OCI-LY7 (cell line): ENCODE measurements around the gene CDC20. TPM values are rescaled to one million over a fixed set of nuclear protein-coding genes. Genes with fewer than 3 reads are reported as not detected.

Experiments
- BruUV-seq: library from RNA; stranded (reverse); fragments of 400-500 nt; replicated peaks from 2 replicates; lab custom pipeline; 2021; lab: Mats Ljungman, UMichigan
- CTCF ChIA-PET: fragments of 300-600 bp; sonication (Branson Sonifier 250); formaldehyde crosslinking; loops from one replicate; lab custom pipeline; 2022; ENCODE audit warnings: antibody characterized with exemption; ENCODE audit not compliant: unreplicated experiment; lab: Charles Lee
- POLR2A ChIA-PET: fragments of 300-600 bp; sonication (Branson Sonifier 250); formaldehyde crosslinking; loops from one replicate; lab custom pipeline; 2022; ENCODE audit warnings: antibody characterized with exemption; lab: Charles Lee
- DNase-seq: peaks from one replicate; pipeline ENCODE4 v3.0.0-alpha.2; 2015; ENCODE audit warnings: low spot score
- H2AFZ ChIP-seq: fragments of 200-600 bp; sonication (generic), shearing (Covaris generic); 2 replicates; pipeline ENCODE4 v1.6.1; 2014; ENCODE audit warnings: mild to moderate bottlenecking, antibody characterized with exemption, low read length, moderate library complexity
- H3K27ac ChIP-seq: fragments of 200-600 bp; sonication (generic); 2 replicates; pipeline ENCODE4 v1.5.1; 2014; ENCODE audit warnings: mixed run types, low read depth, mild to moderate bottlenecking, moderate library complexity, low read length, inconsistent platforms; ENCODE audit not compliant: poor library complexity, severe bottlenecking
- H3K36me3 ChIP-seq: fragments of 200-600 bp; sonication (generic); 2 replicates; pipeline ENCODE4 v1.6.1; 2014; ENCODE audit warnings: mild to moderate bottlenecking, antibody characterized with exemption, low read length, moderate library complexity, mixed read lengths; ENCODE audit not compliant: insufficient read depth
- H3K4me1 ChIP-seq: fragments of 200-600 bp; sonication (generic); 2 replicates; pipeline ENCODE4 v1.5.1; 2014; ENCODE audit warnings: mild to moderate bottlenecking, low read length; ENCODE audit not compliant: insufficient read depth, poor library complexity, severe bottlenecking
- H3K4me2 ChIP-seq: fragments of 200-600 bp; sonication (generic); 2 replicates; pipeline ENCODE4 v1.6.1; 2014; ENCODE audit warnings: mild to moderate bottlenecking, low read length
- H3K4me3 ChIP-seq: fragments of 200-600 bp; sonication (generic); 2 replicates; pipeline ENCODE4 v1.5.1; 2014; ENCODE audit warnings: mild to moderate bottlenecking, low read depth, low read length; ENCODE audit not compliant: poor library complexity, severe bottlenecking
- H3K79me2 ChIP-seq: fragments of 200-600 bp; sonication (generic); 2 replicates; pipeline ENCODE4 v1.6.1; 2016; ENCODE audit warnings: low read depth, mild to moderate bottlenecking, low read length, moderate library complexity, mixed read lengths; ENCODE audit not compliant: insufficient read depth
- H3K9me2 ChIP-seq: fragments of 200-600 bp; sonication (generic); 2 replicates; pipeline ENCODE4 v1.6.1; 2016; ENCODE audit warnings: mild to moderate bottlenecking, low read length, mixed read lengths; ENCODE audit not compliant: insufficient read depth
- H3K9me3 ChIP-seq: fragments of 200-600 bp; sonication (generic); 2 replicates; pipeline ENCODE4 v1.6.1; 2014; ENCODE audit warnings: mild to moderate bottlenecking, mixed run types, low read length, mixed read lengths
- H4K20me1 ChIP-seq: fragments of 200-600 bp; sonication (generic); 2 replicates; pipeline ENCODE4 v1.6.1; 2014; ENCODE audit warnings: mild to moderate bottlenecking, antibody characterized with exemption, low read length, moderate library complexity, mixed read lengths; ENCODE audit not compliant: insufficient read depth
- EZH2phosphoT487 ChIP-seq: fragments of 200-600 bp; sonication (generic); IDR thresholded peaks from 2 replicates; pipeline ENCODE4 v1.6.1; 2018; ENCODE audit warnings: low read depth, borderline replicate concordance, mild to moderate bottlenecking, mixed run types, antibody characterized with exemption, low read length, moderate library complexity, mixed read lengths
- intact Hi-C: fragments of 100-400 bp; cut with micrococcal nuclease; formaldehyde crosslinking; loops from one replicate; pipeline ENCODE4 v1.10.0; 2022; ENCODE audit not compliant: unreplicated experiment
- total RNA-seq, 2 experiments: library from RNA; depleted of rRNA in 1 of 2; stranded (reverse); fragments of >200 nt in 1 of 2; shearing (Covaris generic) in 1 of 2; gene quantifications; 2 replicates each; pipeline ENCODE4 v1.2.3, GENCODE V29; 2014 to 2022
- TF ChIP-seq, protein P1 (sequence below): fragments of 200-600 bp; sonication (generic); conservative IDR thresholded peaks from 2 replicates; pipeline ENCODE4 v1.5.1; 2014; ENCODE audit warnings: mild to moderate bottlenecking, antibody characterized with exemption, low read length, moderate library complexity, mixed read lengths

The CDC20 gene
- total RNA-seq, 2 experiments from 2014 or later, result 174 to 209 TPM

DNA sequence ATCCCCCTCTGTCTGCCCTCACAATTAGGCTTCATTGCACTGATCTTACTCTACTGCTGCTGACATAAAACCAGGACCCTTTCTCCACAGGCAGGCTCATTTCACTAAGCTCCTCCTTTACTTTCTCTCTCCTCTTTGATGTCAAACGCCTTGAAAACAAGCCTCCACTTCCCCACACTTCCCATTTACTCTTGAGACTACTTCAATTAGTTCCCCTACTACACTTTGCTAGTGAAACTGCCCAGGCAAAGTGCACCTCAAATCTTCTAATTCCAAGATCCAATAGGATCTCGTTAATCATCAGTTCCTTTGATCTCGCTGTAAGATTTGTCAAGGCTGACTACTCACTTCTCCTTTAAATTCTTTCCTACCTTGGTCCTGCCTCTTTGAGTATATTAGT lies 5.9 kb upstream of the CDC20 start:
- Histone ChIP-seq H2AFZ (no peak overlapping the region), H3K4me2 (no peak overlapping the region), H3K36me3 (no peaks in the 10 kb centered on the region), H3K79me2 (no peaks in the 10 kb centered on the region), H3K9me3 (no peaks in the 10 kb centered on the region), H4K20me1 (no peaks in the 10 kb centered on the region), H3K4me1 (peaks cover 19% of the 10 kb centered on the region), H3K9me2 (no peaks in the 10 kb centered on the region), H3K27ac (no peak overlapping the region), H3K4me3 (no peak overlapping the region)
- ChIA-PET CTCF (no interaction called here), POLR2A (no interaction called here)
- intact Hi-C loops, result no loop called here
- BruUV-seq, result no TSS peak
- TF ChIP-seq EZH2phosphoT487, result no peak
- TF ChIP-seq, protein P1, sequence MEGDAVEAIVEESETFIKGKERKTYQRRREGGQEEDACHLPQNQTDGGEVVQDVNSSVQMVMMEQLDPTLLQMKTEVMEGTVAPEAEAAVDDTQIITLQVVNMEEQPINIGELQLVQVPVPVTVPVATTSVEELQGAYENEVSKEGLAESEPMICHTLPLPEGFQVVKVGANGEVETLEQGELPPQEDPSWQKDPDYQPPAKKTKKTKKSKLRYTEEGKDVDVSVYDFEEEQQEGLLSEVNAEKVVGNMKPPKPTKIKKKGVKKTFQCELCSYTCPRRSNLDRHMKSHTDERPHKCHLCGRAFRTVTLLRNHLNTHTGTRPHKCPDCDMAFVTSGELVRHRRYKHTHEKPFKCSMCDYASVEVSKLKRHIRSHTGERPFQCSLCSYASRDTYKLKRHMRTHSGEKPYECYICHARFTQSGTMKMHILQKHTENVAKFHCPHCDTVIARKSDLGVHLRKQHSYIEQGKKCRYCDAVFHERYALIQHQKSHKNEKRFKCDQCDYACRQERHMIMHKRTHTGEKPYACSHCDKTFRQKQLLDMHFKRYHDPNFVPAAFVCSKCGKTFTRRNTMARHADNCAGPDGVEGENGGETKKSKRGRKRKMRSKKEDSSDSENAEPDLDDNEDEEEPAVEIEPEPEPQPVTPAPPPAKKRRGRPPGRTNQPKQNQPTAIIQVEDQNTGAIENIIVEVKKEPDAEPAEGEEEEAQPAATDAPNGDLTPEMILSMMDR, result no peak
- DNase-seq, result no peak

- no peaks in the 10 kb centered on the region for H4K20me1 ChIP-seq
- H3K4me3 ChIP-seq, result no peak overlapping the region
- H3K9me3 ChIP-seq, result no peaks in the 10 kb centered on the region
- peaks cover 7% of the 10 kb centered on the region for H3K79me2 ChIP-seq
- no peak overlapping the region for H3K27ac ChIP-seq
- POLR2A ChIA-PET, result no interaction called here
- BruUV-seq, result no TSS peak
- peaks cover 16% of the 10 kb centered on the region for H3K4me1 ChIP-seq
- intact Hi-C loops, result no loop called here
- CTCF ChIA-PET, result no interaction called here
- no peak for TF ChIP-seq EZH2phosphoT487
- TF ChIP-seq, protein P1, result no peak
- H3K4me2 ChIP-seq, result no peak overlapping the region
- H3K36me3 ChIP-seq, result peaks cover 6% of the 10 kb centered on the region
- no peaks in the 10 kb centered on the region for H3K9me2 ChIP-seq
- DNase-seq, result no peak
- no peak overlapping the region for H2AFZ ChIP-seq
Observed at GRCh38 chr1:43354471-43354870, 4.3 kb upstream of the CDC20 start.

GRCh38 chr1:43354936-43355335 lies 3.8 kb upstream of the CDC20 start:
- Histone ChIP-seq H3K27ac (no peak overlapping the region), H4K20me1 (peaks cover 1% of the 10 kb centered on the region; the same call in 1 of the 2 replicates), H3K4me1 (peaks cover 15% of the 10 kb centered on the region), H3K4me2 (no peak overlapping the region), H3K36me3 (peaks cover 10% of the 10 kb centered on the region), H3K4me3 (no peak overlapping the region), H3K9me3 (no peaks in the 10 kb centered on the region), H3K9me2 (no peaks in the 10 kb centered on the region), H2AFZ (no peak overlapping the region), H3K79me2 (peaks cover 12% of the 10 kb centered on the region)
- DNase-seq, result no peak
- BruUV-seq, result no TSS peak
- CTCF ChIA-PET, result no interaction called here
- POLR2A ChIA-PET, result no interaction called here
- intact Hi-C loops, result no loop called here
- TF ChIP-seq EZH2phosphoT487, result no peak
- TF ChIP-seq, protein P1, result no peak
